WTC11 (cell line): ENCODE data around the gene VWA5A. TPM values are rescaled to one million over a fixed set of nuclear protein-coding genes. Genes with fewer than 3 reads are reported as not detected.
A peak's percentile ranks its signal among the peaks of the same experiment; 100 is the strongest.

Experiments
- ATAC-seq: fragments of 200-7000 bp; cut with Tn5 transposase; 2 replicates; pipeline ENCODE4 v1.10.0; 2021; ENCODE audit warnings: mild to moderate bottlenecking, moderate library complexity
- CTCF ChIA-PET: fragments of 300-600 bp; sonication (Branson Sonifier 250); formaldehyde crosslinking; loops from one replicate; lab custom pipeline; 2021; ENCODE audit warnings: antibody characterized with exemption; lab: Charles Lee
- POLR2A ChIA-PET: fragments of 350-600 bp; sonication (Branson Sonifier 250); formaldehyde crosslinking; loops from one replicate; lab custom pipeline; 2021; ENCODE audit warnings: antibody characterized with exemption; lab: Charles Lee
- DNase-seq: peaks from one replicate; pipeline ENCODE4 v3.0.0; 2021; ENCODE audit warnings: low spot score
- H3K27ac Mint-ChIP-seq: 2 replicates; pipeline ENCODE4 v1.8.0; 2021; ENCODE audit warnings: mixed read lengths
- H3K27me3 Mint-ChIP-seq: 2 replicates; pipeline ENCODE4 v1.8.0; 2021; ENCODE audit warnings: low read depth, mild to moderate bottlenecking, moderate library complexity, mixed read lengths
- H3K36me3 Mint-ChIP-seq: 2 replicates; pipeline ENCODE4 v1.8.0; 2021; ENCODE audit warnings: mixed read lengths
- H3K4me1 Mint-ChIP-seq: 2 replicates; pipeline ENCODE4 v1.8.0; 2022; ENCODE audit warnings: mixed read lengths
- H3K4me3 Mint-ChIP-seq: 2 replicates; pipeline ENCODE4 v1.8.0; 2021; ENCODE audit warnings: mild to moderate bottlenecking, moderate library complexity, mixed read lengths
- H3K9me3 Mint-ChIP-seq: 2 replicates; pipeline ENCODE4 v1.8.0; 2021; ENCODE audit warnings: mixed read lengths
- E2F5 ChIP-seq: sonication (generic); formaldehyde crosslinking; IDR thresholded peaks from 2 replicates; pipeline ENCODE4 v1.8.1; 2022; ENCODE audit warnings: mild to moderate bottlenecking, moderate library complexity, missing genetic modification reagents
- ERG ChIP-seq: fragments of 250-450 bp; sonication (Bioruptor Pico); IDR thresholded peaks from 2 replicates; pipeline ENCODE4 v1.8.0; 2021; ENCODE audit warnings: mild to moderate bottlenecking
- ETV6 ChIP-seq: sonication (generic); formaldehyde crosslinking; IDR thresholded peaks from 2 replicates; pipeline ENCODE4 v1.8.1; 2022; ENCODE audit warnings: mild to moderate bottlenecking, missing genetic modification reagents
- USF1 ChIP-seq: sonication (generic); formaldehyde crosslinking; IDR thresholded peaks from 2 replicates; pipeline ENCODE4 v1.8.0; 2022; ENCODE audit warnings: mild to moderate bottlenecking, missing genetic modification reagents
- ZNF121 ChIP-seq: sonication (generic); formaldehyde crosslinking; IDR thresholded peaks from 2 replicates; pipeline ENCODE4 v1.8.0; 2023; ENCODE audit warnings: missing genetic modification reagents
- ZNF232 ChIP-seq: sonication (generic); formaldehyde crosslinking; IDR thresholded peaks from 2 replicates; pipeline ENCODE4 v1.8.0; 2022; ENCODE audit warnings: mild to moderate bottlenecking, missing genetic modification reagents
- ZSCAN18 ChIP-seq: fragments of 250-450 bp; sonication (Bioruptor Pico); IDR thresholded peaks from 2 replicates; pipeline ENCODE4 v2.1.2; 2022; ENCODE audit warnings: mild to moderate bottlenecking, moderate library complexity
- total RNA-seq: library from RNA; stranded (reverse); gene quantifications from 3 replicates; pipeline ENCODE4 v1.2.3, GENCODE V29; 2021
- TF ChIP-seq, protein P1 (sequence below): sonication (generic); formaldehyde crosslinking; IDR thresholded peaks from 2 replicates; pipeline ENCODE4 v1.8.1; 2023; ENCODE audit warnings: mild to moderate bottlenecking, moderate library complexity, missing genetic modification reagents
- TF ChIP-seq, protein P2 (sequence below): sonication (generic); formaldehyde crosslinking; IDR thresholded peaks from 2 replicates; pipeline ENCODE4 v1.8.1; 2023; ENCODE audit warnings: mild to moderate bottlenecking, missing genetic modification reagents, borderline replicate concordance
- TF ChIP-seq, protein P3 (sequence below): sonication (generic); formaldehyde crosslinking; IDR thresholded peaks from 2 replicates; pipeline ENCODE4 v1.8.1; 2022; ENCODE audit warnings: missing genetic modification reagents, borderline replicate concordance

VWA5A gene
- total RNA-seq, 1 experiment from 2014 or later, result 19.5 TPM

DNA sequence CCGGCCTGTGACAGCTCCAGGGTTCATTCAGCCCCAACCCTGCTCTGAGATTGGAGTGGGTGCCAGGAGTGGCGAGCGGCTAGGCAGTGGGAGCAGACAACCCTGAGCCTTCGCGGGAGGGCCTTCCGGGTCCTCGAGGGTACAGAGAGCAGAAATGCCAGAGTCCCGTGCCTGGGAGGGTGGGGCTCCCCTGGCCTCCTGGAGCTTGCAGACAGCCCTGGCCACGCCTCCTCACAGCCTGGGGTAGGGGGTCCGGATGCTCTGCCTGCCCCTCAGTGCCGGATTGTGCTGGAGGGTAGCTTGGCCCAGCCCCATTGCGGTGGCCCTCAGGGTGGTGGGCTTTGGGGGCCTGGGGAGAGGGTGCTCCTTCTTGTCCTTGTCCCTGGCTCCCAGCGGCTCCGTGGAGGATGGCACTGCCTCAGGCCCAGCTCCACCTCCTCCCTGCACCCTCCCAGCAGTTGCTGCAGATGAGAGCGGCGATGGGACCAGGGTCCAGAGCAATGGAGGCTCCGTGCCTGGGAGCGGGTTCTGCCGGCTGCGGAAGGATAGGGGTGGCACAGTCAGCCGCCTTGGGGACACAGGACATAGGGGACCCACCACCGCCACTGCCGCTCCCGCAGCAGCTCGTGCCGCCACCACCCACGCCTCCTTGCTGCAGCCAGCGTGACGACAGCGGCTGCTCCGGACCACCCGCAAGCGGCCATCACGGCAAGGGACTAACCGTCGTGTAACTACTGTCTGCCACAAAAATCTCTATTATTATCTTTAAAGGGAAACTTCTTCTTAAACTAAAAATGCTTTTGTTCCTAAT is 39.2 kb upstream of the VWA5A start (continued):
- TF ChIP-seq, protein P1, sequence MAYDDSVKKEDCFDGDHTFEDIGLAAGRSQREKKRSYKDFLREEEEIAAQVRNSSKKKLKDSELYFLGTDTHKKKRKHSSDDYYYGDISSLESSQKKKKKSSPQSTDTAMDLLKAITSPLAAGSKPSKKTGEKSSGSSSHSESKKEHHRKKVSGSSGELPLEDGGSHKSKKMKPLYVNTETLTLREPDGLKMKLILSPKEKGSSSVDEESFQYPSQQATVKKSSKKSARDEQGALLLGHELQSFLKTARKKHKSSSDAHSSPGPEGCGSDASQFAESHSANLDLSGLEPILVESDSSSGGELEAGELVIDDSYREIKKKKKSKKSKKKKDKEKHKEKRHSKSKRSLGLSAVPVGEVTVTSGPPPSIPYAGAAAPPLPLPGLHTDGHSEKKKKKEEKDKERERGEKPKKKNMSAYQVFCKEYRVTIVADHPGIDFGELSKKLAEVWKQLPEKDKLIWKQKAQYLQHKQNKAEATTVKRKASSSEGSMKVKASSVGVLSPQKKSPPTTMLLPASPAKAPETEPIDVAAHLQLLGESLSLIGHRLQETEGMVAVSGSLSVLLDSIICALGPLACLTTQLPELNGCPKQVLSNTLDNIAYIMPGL (CRISPR knock-in tag), result no peak
- TF ChIP-seq ZNF121 (CRISPR knock-in tag) (no peak), ZSCAN18 (CRISPR knock-in tag) (no peak)

GRCh38 chr11:124077266-124077665 is 38.0 kb upstream of the VWA5A start:
- H3K9me3 Mint-ChIP-seq, result no peaks in the 10 kb centered on the region
- CTCF ChIA-PET, result interaction anchor here (4.0 kb wide), 1 partner anchor 46 kb away, joined by 17 read pairs; no protein-coding TSS in a partner anchor
- H3K27ac Mint-ChIP-seq, result no peak overlapping the region
- POLR2A ChIA-PET, result no interaction called here
- TF ChIP-seq E2F5 (CRISPR knock-in tag) (no peak), ERG (no peak), USF1 (CRISPR knock-in tag) (no peak), ZNF232 (CRISPR knock-in tag) (no peak), ETV6 (no peak)
- TF ChIP-seq, protein P2, sequence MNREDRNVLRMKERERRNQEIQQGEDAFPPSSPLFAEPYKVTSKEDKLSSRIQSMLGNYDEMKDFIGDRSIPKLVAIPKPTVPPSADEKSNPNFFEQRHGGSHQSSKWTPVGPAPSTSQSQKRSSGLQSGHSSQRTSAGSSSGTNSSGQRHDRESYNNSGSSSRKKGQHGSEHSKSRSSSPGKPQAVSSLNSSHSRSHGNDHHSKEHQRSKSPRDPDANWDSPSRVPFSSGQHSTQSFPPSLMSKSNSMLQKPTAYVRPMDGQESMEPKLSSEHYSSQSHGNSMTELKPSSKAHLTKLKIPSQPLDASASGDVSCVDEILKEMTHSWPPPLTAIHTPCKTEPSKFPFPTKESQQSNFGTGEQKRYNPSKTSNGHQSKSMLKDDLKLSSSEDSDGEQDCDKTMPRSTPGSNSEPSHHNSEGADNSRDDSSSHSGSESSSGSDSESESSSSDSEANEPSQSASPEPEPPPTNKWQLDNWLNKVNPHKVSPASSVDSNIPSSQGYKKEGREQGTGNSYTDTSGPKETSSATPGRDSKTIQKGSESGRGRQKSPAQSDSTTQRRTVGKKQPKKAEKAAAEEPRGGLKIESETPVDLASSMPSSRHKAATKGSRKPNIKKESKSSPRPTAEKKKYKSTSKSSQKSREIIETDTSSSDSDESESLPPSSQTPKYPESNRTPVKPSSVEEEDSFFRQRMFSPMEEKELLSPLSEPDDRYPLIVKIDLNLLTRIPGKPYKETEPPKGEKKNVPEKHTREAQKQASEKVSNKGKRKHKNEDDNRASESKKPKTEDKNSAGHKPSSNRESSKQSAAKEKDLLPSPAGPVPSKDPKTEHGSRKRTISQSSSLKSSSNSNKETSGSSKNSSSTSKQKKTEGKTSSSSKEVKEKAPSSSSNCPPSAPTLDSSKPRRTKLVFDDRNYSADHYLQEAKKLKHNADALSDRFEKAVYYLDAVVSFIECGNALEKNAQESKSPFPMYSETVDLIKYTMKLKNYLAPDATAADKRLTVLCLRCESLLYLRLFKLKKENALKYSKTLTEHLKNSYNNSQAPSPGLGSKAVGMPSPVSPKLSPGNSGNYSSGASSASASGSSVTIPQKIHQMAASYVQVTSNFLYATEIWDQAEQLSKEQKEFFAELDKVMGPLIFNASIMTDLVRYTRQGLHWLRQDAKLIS, result no peak
- TF ChIP-seq, protein P3, sequence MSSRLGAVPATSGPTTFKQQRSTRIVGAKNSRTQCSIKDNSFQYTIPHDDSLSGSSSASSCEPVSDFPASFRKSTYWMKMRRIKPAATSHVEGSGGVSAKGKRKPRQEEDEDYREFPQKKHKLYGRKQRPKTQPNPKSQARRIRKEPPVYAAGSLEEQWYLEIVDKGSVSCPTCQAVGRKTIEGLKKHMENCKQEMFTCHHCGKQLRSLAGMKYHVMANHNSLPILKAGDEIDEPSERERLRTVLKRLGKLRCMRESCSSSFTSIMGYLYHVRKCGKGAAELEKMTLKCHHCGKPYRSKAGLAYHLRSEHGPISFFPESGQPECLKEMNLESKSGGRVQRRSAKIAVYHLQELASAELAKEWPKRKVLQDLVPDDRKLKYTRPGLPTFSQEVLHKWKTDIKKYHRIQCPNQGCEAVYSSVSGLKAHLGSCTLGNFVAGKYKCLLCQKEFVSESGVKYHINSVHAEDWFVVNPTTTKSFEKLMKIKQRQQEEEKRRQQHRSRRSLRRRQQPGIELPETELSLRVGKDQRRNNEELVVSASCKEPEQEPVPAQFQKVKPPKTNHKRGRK (CRISPR knock-in tag), result 0 out of 2 replicates have a peak, but pooled peaks have one; percentile 38
- H3K4me3 Mint-ChIP-seq, result no peak overlapping the region
- ATAC-seq (no peak), DNase-seq (no peak)
- H3K27me3 Mint-ChIP-seq, result no peaks in the 10 kb centered on the region
- no peaks in the 10 kb centered on the region for H3K36me3 Mint-ChIP-seq
- peaks cover 4% of the 10 kb centered on the region; the same call in 1 of the 2 replicates for H3K4me1 Mint-ChIP-seq
